Measurements from ENCODE around the gene XPC. TPM values are rescaled to one million over a fixed set of nuclear protein-coding genes. Genes with fewer than 3 reads are reported as not detected.

XPC gene
- total RNA-seq, 1 donor = 34.7 TPM

DNA sequence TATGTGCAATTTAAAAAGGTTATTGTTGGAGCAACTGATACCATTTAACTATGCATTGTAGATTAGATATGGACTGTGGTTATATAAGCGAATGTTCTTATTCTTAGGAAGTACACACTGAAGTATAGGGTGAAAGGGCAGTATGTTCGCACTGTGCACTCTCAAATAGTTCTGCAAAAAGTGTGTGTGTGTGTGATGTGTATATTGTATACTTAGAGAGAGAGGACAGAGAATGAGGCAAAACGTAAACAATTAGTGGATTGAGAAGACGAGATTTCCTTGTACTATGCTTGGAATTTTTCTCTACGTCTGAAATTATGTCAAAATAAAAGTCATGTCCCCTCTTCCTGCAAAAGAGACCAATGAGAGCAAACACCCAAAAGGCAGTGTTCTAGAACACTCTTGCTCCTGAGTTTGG, 30.6 kb upstream of the XPC start:
- DNase-seq (ENCODE audit: low read depth in 2 of 3, low spot score in 2 of 3) = no peak

DNA sequence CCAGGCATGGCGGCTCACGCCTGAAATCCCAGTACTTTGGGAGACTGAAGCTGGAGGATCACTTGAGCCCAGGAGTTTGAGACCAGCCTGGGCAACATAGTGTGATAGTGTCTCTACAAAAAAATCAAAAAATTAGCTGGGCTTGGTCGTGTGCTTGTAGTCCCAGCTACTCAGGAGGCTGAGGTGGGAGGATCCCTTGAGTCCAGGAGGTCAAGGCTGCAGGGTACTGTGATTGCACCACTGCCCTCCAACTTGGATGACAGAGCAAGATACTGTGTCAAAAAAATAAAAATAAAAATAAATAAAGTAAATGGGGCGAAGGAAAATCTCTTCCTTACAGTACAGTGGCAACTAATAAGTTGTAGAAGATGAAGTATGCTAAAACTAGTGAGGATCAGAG, 29.8 kb upstream of the XPC start:
- no peak for DNase-seq (ENCODE audit: low read depth in 2 of 3, low spot score in 2 of 3)

DNA sequence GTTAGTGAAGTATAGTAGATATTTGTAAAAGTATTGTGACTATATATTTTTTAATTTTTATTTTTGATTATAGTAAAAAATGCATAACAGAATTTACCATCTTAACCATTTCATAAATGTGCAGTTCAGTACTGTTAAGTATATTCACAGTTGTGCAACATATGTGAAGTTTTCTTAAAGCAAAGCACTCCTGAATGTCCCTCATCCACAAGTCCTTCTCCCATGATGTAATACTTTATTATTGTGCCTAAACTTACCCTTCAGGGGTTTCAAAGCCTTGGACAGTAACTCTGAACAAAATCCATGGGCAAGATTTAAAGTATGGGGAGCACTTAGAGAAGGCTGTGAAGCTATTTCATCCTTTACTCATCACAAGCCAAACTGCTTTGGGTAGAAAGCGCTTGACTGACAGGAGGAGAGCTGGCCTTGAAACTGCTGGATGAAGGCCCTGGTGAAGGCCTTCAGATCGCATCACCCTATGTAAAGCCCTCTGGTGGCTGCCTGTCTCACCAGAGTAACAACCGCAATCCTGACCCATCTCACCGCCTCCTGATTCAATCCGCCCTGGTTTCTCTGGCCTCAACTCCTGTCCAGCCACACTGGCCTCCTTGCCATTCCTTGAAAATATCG, 28.3 kb upstream of the XPC start:
- DNase-seq (ENCODE audit: low read depth in 2 of 3, low spot score in 2 of 3) = no peak

DNA sequence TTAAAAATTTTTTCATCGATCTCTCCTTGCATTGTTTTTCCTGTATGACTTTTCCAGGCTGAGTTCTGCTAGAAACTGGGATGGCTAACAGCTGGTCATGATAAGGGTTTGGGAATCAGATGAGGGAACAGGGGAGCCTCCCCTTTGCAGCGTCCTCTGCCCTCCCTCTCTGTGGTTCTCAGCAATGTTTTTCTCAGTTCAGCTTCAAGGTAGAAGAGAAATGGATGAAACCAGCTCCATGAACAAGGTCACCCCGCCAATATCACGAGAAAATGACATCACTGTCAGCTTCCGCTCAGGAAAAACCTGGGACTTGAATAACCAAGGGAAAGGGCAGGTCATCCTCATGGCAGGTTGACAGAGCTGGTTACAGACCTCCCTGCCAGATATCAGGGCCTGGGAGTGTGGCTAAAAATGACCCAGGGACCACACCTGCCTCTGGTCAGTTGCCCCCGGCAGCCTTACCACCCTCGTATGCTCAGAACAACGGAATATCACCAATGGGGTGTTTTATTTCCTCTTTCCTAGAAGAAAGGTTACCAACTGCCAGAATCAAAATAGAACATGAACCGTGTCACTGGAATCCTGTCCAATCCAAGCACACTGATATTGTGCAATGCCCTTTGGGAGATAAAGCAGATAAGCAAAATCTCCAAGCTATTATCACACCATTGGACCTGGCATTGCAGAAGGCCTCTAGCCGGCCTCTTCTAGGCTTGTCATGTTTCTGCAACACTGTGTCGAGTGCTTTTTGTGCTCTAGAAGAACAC, 26.3 kb upstream of the XPC start:
- DNase-seq (ENCODE audit: low read depth in 2 of 3, low spot score in 2 of 3) = peak in 1 of 3 donors; percentile 74

DNA sequence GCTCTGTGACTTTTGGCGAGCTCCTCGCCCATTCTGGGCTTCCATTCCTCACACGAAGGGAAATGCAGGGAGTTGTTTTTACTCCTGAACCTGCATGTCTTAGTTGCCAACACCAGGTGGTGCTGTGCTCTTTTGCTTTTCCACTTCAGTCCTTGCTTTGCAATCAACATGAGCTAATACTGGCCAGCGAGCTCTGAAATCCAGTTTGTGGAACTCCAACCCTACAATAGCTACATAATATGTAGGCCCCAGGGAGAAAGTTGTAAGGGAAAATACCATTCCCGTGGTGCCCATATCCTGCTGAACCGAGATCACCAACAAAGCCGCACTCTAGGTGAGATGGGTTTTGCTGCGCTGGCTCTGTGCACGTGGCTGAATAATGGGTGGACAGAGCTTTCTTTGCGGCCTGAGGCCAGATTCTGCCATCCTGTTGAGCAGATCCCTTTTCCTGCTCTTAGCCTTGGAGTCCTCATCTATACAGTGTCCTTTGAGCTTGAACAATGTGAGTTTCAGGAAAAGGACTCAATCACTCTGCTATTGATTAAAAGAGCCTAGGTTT, 25.2 kb upstream of the XPC start:
- peak; percentile 25 to 86 (median 71) for DNase-seq (ENCODE audit: low read depth in 2 of 3, low spot score in 2 of 3)

DNA sequence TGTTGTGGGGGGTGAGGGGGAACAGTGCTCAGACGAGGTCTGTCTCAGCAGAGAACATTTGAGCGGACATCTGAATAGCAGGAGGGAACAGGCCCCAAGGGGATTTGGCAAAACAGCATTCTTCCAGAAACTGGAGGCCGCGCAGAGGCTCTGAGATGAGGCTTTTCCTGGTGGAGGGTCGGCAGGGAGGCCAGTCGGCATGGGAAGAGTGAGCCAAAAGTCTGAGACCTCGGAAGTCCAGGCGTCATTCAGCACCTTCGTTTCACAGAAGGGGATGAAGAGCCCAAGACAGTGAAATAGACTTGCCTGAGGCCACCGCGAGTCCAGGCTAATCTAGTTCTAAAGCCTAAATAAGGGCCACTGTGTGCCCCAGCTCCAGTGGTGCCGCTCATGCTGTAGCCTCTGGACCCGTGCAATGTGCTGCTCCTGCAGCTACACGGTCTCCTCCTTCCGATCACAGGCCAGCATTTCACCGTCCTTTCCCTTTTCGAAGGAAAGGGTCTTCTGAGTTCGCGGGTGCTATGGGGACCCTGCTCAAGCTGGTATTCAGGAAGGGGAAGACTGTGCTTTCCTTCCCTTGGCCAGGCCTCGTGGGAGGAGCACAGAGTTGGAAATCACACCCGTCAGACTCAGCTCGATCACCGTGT, 24.6 kb upstream of the XPC start:
- no peak for DNase-seq (ENCODE audit: low read depth in 2 of 3, low spot score in 2 of 3)

DNA sequence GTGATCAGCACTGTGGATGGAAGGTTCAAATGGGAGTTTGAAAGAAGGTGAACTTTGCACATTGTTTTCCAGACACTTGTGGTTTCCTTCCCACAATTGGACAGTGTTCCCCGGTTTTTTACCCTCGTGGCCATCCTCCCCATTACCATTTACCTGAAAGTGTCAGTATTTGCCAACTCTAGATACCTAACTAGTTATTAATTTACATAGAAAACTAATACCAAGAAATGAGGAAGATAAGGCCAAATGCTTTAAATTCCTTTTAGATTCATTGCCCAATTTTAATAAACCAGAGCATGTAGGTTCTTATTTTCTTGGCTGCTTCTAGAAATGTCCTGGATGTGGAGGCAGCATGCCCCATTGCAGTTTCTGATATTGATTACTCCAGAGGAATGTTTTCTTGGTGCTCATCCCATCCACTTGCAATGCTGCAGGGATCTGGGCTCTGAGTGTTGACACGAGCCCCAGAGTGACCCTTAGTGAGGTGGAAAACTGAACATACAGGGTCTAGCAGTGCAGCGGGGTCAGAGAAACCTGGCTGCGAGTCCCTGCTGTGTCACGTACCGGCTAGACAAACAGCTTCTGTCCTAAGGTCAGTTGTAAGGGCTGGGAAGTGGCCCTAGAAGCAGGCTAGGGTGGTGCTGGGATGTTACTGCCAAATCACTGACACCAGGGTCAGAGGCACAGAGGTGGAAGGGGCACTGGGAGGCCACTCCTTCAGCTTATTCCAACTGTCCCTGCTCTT, 23.7 kb upstream of the XPC start:
- DNase-seq (ENCODE audit: low read depth in 2 of 3, low spot score in 2 of 3) = no peak

DNA sequence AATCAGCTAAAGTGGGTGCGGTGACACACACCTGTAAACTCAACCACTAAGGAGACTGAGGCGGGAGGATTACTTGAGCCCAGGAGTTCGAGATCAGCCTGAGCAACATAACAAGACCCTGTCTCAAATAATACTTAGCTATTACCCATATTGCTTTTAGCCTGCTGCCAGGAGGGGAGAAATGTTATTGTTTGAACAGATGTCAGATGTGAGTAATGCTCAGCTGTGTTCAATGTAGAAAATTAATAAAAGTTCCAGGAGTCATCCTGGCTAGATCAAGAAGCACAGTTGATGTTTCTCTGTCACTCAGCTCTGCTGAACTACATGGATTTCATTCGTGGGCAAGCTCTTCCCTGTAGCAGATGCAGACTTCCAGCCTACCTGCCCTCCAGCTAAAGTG, 22.4 kb upstream of the XPC start:
- DNase-seq (ENCODE audit: low read depth in 2 of 3, low spot score in 2 of 3) = no peak

DNA sequence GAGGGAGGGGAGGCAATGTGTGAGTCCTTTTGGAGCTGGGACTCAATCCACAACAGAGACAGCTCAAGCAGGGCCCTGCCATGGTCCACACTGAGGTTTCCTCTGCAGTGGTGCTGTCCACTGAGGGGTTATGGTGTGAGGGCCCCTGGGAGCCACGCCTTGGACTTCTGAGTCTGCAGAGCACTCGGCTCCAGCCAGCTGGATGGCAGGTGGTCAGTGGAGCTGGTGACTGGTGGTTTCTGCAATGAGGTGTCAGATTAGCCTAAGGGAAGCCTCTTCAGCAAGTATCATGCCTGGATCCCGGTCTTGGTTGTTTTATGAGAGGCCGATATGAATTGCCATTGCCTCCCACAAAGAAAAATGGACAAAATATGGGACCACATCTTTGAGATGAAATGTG, 21.9 kb upstream of the XPC start:
- DNase-seq (ENCODE audit: low read depth in 2 of 3, low spot score in 2 of 3) = no peak

DNA sequence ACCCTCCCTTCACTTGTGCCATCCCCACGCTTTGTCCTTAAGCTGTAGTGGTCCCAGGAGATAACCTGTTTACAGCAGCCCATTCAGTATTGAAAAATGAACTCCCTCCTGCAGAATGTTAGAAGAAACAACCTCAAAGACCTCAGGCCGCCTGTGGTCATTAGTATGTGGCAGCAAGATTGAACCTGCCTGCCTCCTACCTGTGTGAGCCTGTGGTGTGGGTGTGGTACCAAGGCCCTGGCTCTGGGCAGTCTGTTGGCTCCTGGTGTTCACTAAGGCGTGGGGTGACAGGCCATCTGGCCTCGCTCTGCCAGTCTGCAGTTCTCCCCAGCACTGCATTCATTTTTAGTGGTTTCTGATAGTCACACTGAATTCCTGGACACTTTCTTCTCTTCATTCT, 21.2 kb upstream of the XPC start:
- no peak for DNase-seq (ENCODE audit: low read depth in 2 of 3, low spot score in 2 of 3)

DNA sequence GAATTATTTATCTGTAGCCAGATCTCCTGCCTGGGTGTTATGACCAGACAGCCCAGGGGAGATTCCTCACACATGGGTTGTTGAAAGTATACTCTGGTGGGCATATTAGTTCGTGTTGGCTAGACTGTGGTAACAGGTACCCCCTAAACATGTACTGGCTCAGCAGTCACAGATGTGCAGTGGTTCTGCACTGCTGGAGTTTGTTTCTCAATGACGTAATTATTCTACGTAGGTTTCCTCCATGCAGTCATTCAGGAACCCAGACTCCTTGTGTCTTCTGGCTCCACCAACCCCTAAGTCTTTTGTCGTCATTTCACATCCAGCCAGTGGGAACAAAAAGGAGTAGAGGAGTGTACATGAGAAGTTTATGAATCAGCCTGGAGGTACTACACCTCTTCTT, 16.5 kb upstream of the XPC start:
- no peak for DNase-seq (ENCODE audit: low read depth in 2 of 3, low spot score in 2 of 3)

DNA sequence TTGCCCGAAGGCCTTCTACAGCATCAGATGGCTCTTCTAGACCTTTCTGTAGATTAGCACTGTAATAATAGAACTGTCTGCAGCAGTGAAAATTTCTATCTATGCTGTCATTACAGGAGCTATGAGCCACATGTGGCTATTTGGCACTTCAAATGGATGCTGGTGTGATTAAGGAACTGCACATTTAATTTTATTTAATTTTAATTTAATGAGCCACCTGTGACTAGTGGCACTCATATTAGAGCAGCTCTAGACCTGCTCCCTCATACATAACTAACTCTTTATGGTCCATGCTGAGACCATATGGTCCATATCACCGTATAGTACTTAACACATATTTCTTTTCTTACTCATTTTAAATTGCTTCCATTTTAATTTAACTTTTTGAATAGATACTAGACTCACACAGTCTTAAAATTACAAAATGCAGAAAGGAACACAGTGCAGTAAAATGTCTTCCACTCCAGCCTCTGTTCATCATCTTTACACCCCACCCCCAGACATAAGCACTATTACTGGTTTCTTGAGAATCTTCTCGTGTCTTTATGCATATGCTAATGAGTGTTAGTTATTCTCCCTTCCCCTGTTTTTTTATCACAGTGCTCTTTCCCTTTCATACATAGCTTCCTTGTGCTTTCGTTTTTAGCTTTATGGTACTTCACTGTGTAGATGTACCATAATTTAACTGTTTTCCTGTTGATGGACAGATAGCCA, 9.8 kb upstream of the XPC start:
- DNase-seq (ENCODE audit: low read depth in 2 of 3, low spot score in 2 of 3) = no peak

DNA sequence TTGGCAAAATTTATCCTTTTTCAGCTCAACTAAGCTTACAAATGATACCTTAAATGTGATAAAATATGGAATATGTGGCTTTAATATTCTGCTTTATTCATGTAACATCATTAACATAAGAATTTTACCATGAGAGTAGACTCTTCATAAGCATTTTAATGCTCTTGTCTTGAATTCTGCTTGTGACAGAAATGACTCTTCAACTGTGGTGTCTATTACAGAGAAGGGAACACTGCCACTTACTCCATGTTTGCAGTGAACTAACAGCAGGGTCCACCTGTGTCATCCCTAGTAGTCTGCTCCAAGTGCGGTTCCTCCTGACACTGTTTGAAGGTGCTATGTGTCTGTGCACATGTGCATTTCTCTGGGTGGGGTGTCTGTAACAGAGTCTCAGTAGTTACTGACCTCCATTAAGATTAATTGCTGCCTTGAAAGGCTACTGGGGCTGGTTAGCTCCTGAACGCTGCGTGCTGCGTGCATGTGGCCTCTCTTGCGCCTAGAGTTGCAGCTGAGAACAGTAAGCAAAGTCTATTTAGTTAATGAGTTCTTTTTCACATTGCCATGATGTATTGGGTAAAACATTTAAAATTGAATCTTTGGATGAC, 8.6 kb upstream of the XPC start:
- no peak for DNase-seq (ENCODE audit: low read depth in 2 of 3, low spot score in 2 of 3)

DNA sequence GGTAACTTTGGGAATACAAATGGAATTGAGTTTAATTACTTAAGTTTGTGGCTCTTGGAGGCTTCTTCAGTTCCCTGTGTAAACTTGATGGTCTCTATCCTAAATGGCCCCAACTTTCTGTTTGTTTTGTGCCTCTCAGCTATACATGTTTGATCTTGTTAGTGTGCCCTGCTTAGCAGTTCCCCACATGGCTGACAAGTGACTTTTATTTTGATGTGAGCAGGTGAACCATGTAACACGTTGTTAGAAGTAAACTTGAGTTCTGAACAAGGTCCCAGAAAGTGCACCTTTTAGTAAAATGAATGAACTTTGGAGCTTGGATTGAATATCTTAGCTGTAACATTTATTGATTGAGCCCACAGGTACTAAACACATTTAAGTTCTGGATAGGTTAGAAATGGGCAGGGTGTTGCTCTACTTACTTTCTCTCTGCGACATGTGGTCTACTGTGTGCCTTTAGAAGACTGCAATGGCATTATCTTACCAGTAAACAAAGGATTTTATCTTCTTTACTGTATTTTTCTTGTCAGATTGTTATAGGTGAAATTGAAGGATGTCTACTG, 4.7 kb upstream of the XPC start:
- DNase-seq (ENCODE audit: low read depth in 2 of 3, low spot score in 2 of 3) = no peak

DNA sequence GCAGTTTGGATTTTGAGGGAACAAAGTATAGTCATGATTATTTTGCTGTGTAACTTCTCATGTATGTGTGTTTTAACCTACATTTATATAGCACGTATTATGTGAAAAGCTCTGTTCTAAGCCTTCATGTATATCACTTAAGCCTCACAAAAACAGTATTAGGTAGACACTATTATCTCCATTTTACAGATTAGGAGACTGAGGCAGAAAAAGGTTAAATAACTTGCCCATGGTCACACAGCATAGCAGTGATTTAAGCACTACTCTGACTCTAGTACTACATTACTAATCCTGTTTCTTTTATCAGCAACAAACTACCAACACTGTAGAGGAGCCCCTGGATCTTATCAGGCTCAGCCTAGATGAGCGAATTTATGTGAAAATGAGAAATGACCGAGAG, 2.9 kb upstream of the XPC start:
- no peak for DNase-seq (ENCODE audit: low read depth in 2 of 3, low spot score in 2 of 3)

DNA sequence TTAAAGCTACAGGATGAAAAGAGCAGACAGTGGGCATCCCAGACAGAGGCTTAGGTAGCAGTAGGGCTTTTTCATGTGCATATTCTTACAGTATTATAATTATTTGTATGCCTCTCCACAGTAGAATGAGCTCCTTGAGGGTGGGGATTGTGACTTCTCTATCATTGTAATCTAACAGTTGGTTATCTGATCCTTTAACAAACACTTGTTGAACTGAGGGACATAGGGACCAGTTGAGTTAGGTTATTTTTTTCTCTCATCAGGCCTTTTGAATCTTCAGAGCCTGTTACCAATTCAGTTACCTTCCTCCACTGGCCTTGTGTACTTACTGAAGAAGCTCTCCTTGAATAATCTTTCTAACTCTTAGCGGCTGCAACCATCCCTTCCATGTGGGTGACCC, 1.4 kb upstream of the XPC start:
- DNase-seq (ENCODE audit: low read depth in 2 of 3, low spot score in 2 of 3) = no peak

DNA sequence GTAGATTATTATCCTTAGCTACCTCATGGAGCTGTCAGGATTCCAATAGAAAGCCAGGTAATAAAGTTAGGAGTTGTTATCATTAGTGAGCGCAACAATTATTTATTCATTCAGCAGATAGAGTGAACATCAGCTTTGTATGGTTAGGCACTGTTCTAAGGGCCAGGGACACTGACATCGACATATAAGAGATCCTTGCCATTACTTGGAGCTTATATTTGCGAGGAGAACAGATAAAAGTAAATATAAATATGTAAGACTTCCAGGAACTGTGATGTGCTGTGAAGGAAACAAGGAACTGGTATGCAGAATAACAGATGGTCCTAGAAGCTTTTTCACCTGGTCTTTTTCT, 689 bp upstream of the XPC start:
- no peak for DNase-seq (ENCODE audit: low read depth in 2 of 3, low spot score in 2 of 3)

DNA sequence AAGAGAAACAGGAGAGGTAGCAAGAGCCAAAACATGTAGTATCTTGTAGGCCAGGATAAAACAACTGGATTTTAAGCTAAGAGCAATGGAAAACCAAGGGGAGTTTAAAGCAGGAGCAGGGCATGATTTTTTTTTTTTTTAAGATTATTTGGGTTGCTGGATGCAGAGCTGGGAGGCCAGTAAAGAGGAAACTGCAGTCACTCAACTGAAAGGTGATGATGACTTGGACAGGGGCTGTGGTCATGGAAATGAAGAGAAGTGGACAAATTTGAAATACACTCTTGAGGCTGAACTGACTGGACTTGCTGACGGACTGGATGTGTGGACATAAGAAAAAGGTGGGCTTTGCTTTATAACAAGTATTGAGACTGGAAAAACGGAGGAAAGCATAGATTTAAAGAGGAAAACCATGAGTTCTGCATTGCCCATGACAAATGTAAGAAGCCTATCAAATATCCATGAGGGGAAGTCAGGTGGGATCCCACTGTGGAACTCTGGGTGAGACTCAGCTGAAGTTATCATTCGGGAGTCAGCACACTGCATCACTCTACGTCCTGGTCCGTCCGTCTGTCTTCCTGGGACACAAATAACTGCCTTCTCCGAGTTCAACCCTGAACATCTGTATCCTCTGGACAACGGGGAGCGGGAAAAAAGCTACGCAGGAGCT, 688 bp downstream of the XPC start:
- peak in 1 of 3 donors; percentile 16 for DNase-seq (ENCODE audit: low read depth in 2 of 3, low spot score in 2 of 3)

DNA sequence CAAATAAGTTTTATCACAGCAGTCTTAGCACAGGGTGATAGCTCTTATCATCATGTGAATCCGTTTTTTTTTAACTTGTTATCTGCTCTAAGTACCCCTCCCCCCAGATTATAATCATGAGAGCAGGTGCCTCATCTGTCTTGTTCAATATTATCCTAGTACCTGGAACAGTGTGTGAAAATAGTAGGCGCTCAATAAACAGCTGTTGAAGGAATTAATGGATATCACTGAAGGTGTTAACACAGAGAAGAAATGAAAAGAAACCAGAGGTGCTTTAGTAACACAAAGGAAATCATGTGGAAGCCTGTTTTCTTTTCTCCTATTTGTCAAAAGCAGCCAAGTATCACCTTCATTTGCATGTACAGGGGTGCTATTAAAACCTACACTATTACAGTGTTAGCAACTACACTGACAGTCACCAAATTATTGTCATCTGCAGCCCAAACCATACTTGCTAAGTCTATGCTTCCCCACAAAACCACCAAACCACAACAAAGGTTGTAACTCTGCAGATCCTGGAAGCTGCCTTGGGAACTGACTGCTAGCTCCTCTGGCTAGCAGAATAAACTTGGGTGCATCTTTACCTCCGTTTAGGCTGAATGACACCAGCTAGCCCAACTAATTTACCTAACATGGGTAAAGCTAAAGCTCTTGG, 2.9 kb downstream of the XPC start:
- DNase-seq (ENCODE audit: low read depth in 2 of 3, low spot score in 2 of 3) = peak; percentile 50 to 70 (median 69)
